Stomach (tissue), 4 donors: ENCODE measurements around the gene EML2.

Source experiments
- CTCF ChIP-seq, 7 experiments: fragments of 450-650 bp in 4 of 7; fragments of 200-600 bp in 3 of 7; sonication (generic) in 3 of 7; IDR thresholded peaks; one replicate each; pipeline ENCODE4 v1.5.1; 2016 to 2019; ENCODE audit warnings: antibody characterized with exemption in 7 of 7, control low read depth in 2 of 7, mild to moderate bottlenecking in 1 of 7
- POLR2AphosphoS5 ChIP-seq, 3 donors: sonication (generic); formaldehyde crosslinking; IDR thresholded peaks; one replicate each; pipeline ENCODE4 v1.6.1; 2016; ENCODE audit warnings: antibody characterized with exemption in 3 of 3

- TF ChIP-seq POLR2AphosphoS5 (IDR thresholded peaks at IDR 0.05) (peak in 1 of 3 donors; percentile 6), CTCF (IDR thresholded peaks at IDR 0.05) (peak in 1 of 7 experiments; percentile 5)
Observed at GRCh38 chr19:45638930-45639729, at the start of gene EML2.
